ENCODE measurements around the gene SAMD11.

The SAMD11 gene

DNA sequence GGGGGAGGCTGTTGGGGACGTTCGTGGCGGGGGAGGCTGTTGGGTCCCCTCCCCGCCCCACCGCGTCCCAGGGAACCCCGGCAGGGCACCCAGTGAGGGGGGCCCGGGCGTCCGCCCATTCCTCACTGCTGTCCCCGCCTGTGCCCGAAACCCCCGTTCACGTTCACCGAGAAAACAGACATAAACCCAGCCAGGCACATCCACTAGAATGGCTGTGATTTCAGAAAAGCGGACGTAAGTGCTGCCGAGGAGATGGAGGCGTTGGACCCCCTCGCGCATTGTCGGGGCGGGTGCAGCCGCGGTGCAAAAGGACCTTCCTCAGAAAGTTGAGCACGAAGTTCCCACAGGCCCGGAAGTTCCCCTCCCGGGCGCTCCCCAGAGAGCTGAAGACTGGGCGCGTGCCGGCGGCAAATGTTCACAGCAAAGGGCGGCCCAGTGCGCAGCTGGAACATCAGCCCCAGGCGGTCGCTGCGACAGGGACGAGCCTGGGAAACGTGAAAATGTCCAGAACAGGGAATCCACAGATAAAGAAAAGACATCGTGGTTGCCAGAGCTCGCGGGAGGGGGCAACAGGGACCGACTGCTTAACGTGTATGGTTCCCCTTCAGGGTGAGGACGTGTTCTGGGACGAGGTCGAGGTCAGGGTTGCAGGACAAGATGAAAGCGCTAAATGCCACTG, 18.5 kb upstream of the SAMD11 start:
- DNase-seq = no peak

DNA sequence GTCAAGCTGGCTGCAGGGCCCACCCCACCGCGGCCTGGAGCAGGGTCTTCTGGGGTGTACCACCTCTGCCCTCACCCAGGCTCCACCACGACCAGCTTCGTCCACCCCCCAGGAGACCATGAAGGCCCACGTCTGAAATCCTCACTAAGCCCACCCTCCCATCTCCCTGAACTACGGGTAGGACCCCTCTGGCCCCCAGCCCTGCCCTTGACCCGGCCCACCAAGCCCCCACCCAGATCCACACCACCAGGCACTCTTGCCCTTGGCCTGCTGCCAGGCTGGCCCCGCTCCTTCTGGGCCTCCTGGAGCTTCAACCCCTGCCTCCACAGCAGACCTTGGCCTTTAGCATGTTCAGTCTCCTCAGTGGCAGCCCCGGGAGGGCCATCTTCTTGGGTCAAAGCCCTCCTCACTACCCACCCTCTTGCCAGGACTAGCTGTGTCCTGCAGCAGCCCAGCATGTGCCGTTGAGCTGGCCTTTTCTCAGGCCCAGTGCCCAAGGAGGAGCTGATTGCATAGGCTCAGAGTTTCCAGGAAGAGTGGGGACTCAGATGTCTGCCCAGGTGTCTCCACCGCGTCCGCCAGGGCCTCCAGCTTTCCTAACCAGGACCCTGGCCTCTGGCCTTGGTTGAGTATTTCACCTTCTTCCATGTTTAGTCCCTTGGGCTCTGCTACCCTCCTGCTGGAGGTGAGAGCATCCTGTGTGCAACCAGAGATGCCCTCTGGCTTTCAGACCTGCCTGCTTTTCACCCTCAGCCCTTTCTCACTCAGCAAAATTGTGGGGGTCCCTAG, 17.7 kb upstream of the SAMD11 start:
- DNase-seq = no peak

GRCh38 chr1:906600-907420, 16.9 kb upstream of the SAMD11 start:
- no peak for DNase-seq

- no peak for DNase-seq
Observed at GRCh38 chr1:907611-908451, 15.9 kb upstream of the SAMD11 start.

DNA sequence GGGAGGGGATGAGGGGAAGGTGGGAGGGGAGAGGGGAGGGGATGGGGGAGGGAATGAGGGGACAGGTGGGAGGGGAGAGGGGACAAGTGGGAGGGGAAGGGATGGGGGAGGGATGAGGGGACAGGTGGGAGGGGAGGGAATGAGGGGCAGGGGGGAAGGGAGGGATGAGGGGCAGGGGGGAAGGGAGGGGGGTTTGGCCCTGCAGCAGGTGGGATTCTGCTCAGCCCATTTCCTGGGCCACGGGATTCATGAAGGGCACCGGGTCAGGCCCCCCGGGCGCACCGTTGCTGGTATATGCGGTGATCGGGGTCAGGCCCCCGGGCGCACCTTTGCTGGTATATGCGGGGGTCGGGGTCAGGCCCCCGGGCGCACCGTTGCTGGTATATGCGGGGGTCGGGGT, 15.1 kb upstream of the SAMD11 start:
- no peak for DNase-seq

DNA sequence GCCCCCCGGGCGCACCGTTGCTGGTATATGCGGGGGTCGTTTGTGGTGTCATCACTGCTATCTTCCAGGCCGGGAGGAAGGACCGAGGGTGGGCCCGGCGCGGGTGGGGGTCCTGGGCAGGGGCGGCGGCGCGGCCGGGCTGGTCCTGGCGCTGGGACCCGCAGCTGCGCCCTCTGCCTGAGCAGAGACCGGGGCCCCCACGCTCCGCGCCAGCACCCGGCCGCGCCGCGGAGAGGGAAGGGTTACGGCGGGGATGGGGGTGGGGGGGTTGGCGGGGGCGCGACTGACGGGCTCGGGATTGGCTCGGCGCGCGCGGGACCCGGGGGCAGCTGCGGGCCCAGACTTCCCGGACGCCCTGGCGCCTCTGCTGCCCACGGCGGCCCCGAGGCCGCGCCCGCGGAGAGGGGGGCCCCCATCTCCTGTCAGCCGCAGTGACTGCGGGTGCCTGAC, 13.8 kb upstream of the SAMD11 start:
- DNase-seq = no peak

- no peak for DNase-seq
Observed at GRCh38 chr1:910311-910880, 13.3 kb upstream of the SAMD11 start.

GRCh38 chr1:910881-911721, 12.6 kb upstream of the SAMD11 start:
- DNase-seq = no peak

DNA sequence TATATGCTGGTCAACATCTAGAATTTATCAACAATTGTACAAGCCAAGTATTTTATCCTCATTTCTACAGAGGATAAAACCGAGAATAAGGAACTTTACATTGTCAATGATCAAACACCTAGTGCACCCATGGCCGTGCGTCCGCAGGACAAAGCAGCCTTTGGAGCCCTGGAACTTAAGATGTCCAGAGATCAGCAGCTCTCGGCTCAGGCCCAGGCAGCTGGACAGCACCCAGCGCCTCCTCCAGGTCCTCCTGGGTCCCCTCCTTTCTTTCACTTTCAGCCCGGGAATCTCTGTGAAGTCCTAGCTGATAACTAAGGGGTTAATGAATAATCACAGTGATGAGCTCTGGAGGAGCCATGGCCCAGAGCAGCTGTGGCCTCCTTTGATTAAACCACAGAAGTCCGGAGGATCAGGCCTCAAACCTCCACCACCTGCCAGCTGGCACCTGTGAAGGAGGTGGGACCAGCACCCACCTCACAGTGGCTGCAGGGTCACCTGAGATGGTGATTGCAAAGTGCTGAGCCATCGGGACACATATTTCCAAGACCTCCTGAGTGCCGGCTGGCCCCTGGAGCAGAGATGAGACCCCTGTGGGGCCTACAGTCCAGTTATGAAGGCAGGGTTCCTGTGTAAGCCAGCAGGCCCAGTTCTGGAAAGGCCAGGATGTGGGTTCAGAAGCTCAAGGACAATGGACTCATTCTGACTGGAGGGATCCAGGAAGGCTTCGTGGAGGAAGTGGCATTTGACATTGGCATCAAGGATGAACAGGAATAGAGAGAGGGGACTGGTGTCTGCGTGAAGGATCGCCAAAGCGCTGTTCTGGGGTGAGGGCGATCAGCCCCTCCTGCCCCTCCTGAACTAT, 11.6 kb upstream of the SAMD11 start:
- DNase-seq = no peak

DNA sequence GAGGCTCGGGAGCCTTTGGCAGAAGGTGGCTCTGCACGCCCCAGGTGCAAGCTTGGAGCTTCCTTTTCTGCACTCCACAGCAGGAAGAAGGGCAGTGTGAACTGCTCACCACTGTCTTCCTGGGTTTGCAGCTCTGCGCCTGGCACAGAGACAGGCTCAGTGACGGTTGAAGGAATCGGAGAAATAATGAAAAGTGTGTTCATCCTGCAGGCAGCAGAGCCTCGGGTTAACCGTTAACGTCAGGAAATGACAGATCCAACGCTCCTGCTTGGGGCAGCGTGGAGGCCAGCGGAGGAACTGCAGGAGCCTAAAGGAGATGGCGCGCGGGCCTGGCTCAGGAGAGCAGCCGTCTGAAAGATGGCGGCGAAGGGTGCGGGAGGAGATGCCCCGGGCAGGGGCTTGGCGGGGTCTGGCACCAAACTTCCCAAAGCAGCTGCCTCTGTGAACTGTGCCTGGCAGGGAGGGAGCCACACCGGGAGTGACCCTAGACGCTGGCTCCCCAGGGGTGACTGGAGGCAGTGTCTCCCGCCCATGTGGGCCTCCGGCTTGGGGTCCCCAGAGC, 10.9 kb upstream of the SAMD11 start:
- DNase-seq = no peak

- DNase-seq = no peak
Observed at GRCh38 chr1:913491-914130, 10.1 kb upstream of the SAMD11 start.

DNA sequence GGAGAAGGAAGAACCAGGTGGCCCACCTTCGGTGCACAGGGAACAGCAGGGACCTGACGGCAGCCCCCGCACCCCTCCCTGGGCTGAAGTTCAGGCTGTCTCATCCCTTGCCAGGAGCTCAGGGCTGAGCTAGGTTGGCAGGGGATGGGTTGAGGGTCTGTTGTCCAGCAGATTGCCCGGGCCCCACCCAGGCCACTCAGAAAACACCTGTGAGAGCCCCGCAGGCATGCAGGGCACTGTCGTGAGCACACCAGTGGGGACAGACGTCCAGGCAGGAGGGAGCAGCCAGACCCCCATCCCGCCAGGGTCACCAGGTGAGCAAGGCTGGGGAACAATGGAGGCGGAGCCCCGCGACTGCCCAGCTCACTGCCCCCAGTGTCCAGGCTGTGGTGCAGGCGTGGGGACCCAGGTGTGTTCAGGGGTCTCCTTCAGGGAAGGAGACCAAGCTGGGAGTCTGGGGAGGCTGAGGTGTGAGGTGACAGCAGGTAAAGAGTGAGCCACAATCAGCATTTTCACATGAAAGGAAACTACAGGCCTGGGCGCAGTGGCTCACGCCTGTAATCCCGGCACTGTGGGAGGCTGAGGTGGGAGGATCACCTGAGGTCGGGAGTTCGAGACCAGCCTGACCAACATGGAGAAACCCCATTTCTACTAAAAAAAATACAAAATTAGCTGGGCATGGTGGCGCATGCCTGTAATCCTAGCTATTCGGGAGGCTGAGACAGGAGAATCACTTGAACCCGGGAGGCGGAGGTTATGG, 9.4 kb upstream of the SAMD11 start:
- DNase-seq = no peak

DNA sequence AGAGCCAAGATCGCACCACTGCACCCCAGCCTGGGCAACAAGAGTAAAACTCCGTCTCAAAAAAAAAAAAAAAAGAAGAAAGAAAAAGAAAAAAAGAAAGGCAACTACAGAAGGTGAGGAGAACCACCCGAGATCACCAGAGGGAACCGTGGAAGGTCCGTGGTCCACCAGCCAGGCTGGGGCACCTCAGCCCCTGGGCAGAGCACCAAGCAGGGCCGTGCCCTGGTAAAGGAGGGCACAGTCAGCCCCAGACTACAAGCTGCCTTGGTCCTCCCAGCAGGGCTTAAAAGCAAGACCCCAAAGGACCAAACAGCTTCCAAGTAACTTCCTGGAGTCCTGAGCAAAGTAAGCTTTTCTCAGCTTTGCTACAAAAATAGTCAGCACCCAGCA, 8.8 kb upstream of the SAMD11 start:
- DNase-seq = no peak

- DNase-seq = no peak
Observed at GRCh38 chr1:915295-916172, 8.2 kb upstream of the SAMD11 start.

DNA sequence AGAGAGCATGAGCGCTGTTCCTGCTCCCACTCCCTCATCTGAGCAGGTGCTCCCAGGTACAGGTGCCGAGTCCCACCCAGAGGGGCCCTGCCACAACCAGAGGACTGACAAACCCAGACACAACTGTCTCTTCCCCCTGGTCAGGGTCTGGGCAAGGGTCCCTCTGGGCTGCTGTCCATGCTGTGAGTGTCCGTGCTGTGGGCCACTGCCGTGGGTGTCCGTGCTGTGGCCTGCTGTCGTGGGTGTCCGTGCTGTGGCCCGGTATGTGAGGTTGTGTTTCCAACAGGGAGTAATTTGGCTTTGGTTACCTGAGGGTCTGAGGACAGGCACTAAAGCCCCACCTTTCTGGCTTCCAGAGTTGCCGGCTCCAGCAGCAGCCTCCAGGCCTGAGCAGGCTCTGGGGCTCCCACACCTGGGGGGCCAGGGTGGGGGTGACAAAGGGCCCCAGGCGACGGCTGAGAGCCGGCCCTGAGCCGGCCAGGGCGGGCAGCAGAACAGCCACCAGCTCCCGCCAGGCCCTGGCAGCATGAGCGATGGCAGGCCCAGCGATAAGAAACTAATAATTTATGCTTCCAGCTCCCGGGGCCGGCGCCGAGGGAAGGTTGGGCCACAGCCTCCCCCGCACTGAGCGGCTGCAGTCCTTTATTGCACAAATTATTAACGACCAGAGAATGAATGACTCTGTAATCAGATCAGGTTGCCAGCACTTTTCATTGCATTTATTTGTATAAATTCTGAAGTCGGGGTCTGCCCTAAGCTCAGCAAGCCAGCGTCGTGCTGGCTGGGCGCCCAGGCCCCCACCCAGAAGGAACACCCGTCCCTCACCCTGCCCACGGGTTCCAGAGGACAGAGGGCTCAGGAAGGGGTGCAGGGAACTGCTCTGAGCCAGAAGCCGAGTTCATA, 7.3 kb upstream of the SAMD11 start:
- DNase-seq = no peak

- no peak for DNase-seq
Observed at GRCh38 chr1:917076-917459, 6.7 kb upstream of the SAMD11 start.

Measured in cortex of kidney (tissue), 1 donor.